Measurements from ENCODE around the gene DEPDC5. TPM values are rescaled to one million over a fixed set of nuclear protein-coding genes. Genes with fewer than 3 reads are reported as not detected.

DEPDC5 gene
- total and polyA plus RNA-seq, 10 of the 15 experiments (the other 5 are each of a cell fraction or from before 2014, with no cell fraction given), result 3.0 to 38.9 (median 22.8) TPM

GRCh38 chr22:31861226-31861840 is 107.5 kb downstream of the DEPDC5 start (continued):
- TF ChIP-seq CBX5 (IDR thresholded peaks at IDR 0.05; ENCODE audit: low read depth) (no peak), IKZF2 (IDR thresholded peaks at IDR 0.05) (no peak), HDAC2 (IDR thresholded peaks at IDR 0.05) (no peak), DPF2 (IDR thresholded peaks at IDR 0.05) (no peak), SIX5 (IDR thresholded peaks at IDR 0.05; ENCODE audit: low read depth, low read length, severe bottlenecking) (no peak), USF2 (IDR thresholded peaks at IDR 0.05; ENCODE audit: borderline replicate concordance, low read depth, low read length) (no peak)

GRCh38 chr22:31866918-31867317 is 113.1 kb downstream of the DEPDC5 start:
- Histone ChIP-seq H4K20me1 (ENCODE audit: control insufficient read depth, insufficient read depth) (no peaks in the 10 kb centered on the region), H3K4me2 (ENCODE audit: control insufficient read depth, insufficient read depth) (no peak overlapping the region), H3K27me3 (replicated peaks in 1 of 2; ENCODE audit: control insufficient read depth in 2 of 2, insufficient read depth in 2 of 2, low read length in 1 of 2) (no peaks in the 10 kb centered on the region), H3K9ac (ENCODE audit: control insufficient read depth, insufficient read depth, low read length) (no peak overlapping the region), H3K4me3 (no peak overlapping the region), H3K9me3 (replicated peaks; ENCODE audit: control insufficient read depth, insufficient read depth, low read length) (no peaks in the 10 kb centered on the region), H3K79me2 (ENCODE audit: control insufficient read depth, insufficient read depth, low read length) (no peaks in the 10 kb centered on the region), H2AFZ (ENCODE audit: control insufficient read depth, low read depth, low read length) (no peak overlapping the region), H3K36me3 (ENCODE audit: control insufficient read depth in 2 of 2, insufficient read depth in 2 of 2, low read length in 1 of 2) (peaks cover 1 to 15% of the 10 kb centered on the region in 2 experiments; a peak in 3 of 4 replicates), H3K4me1 (ENCODE audit: control insufficient read depth, insufficient read depth, low read length) (no peaks in the 10 kb centered on the region; the same call in 1 of the 2 replicates), H3K27ac (ENCODE audit: control insufficient read depth, insufficient read depth) (no peak overlapping the region)
- intact Hi-C loops (cut with micrococcal nuclease; ENCODE audit: unreplicated experiment) (no loop called here), in situ Hi-C loops (cut with MboI) (no loop called here)
- ChIA-PET CTCF (no interaction called here), POLR2A (no interaction called here), SMC1A (ENCODE audit: uncharacterized antibody, unreplicated experiment) (no interaction called here), RAD21 (ENCODE audit: unreplicated experiment) (no interaction called here)
- DNase-seq (ENCODE audit: low read depth, low spot score) (no peak), ATAC-seq (no peak), FAIRE-seq (no peak)
- 80% methylated on average over 4 of the region's 4 CpGs for WGBS (ENCODE audit: insufficient coverage, insufficient replicate concordance, low lambda C conversion rate, missing lambda C conversion rate)
- BruUV-seq (replicated peaks), result no TSS peak
- no peak for TF ChIP-seq BCL11A (IDR thresholded peaks at IDR 0.05; ENCODE audit: low read depth, low read length)
- no peak for TF ChIP-seq BMI1 (IDR thresholded peaks at IDR 0.05; ENCODE audit: borderline replicate concordance)
- TF ChIP-seq ZNF274 (IDR thresholded peaks at IDR 0.05; ENCODE audit: insufficient read depth, insufficient read length), result no peak
- TF ChIP-seq PKNOX1 (IDR thresholded peaks at IDR 0.05), result no peak
- no peak for TF ChIP-seq ZSCAN29 (IDR thresholded peaks at IDR 0.05)
- TF ChIP-seq IRF3 (IDR thresholded peaks at IDR 0.05), result no peak
- no peak for TF ChIP-seq PML (IDR thresholded peaks at IDR 0.05; ENCODE audit: low read length)
- TF ChIP-seq MYC (IDR thresholded peaks at IDR 0.05; ENCODE audit: insufficient read depth, insufficient read length, insufficient replicate concordance, low read length, severe bottlenecking), result no peak
- TF ChIP-seq BHLHE40 (IDR thresholded peaks at IDR 0.05; ENCODE audit: borderline replicate concordance in 1 of 2, low read depth in 2 of 2, low read length in 1 of 2), result no peak
- no peak for TF ChIP-seq TCF7 (IDR thresholded peaks at IDR 0.05; ENCODE audit: borderline replicate concordance)
- no peak for TF ChIP-seq EGR1 (IDR thresholded peaks at IDR 0.05; ENCODE audit: borderline replicate concordance in 1 of 2, low read depth in 2 of 2, low read length in 2 of 2)
- no peak for TF ChIP-seq ZBED1 (IDR thresholded peaks at IDR 0.05; ENCODE audit: borderline replicate concordance)
- TF ChIP-seq KAT2A (conservative IDR thresholded peaks at IDR 0.05; ENCODE audit: control insufficient read depth, low read depth, low read length), result no peak
- no peak for TF ChIP-seq SMARCA5 (IDR thresholded peaks at IDR 0.05)
- TF ChIP-seq EP300 (IDR thresholded peaks at IDR 0.05; ENCODE audit: borderline replicate concordance in 1 of 2, control insufficient read depth in 1 of 2, low read depth in 2 of 2, low read length in 2 of 2), result no peak
